GM18508 (cell line): Measurements from ENCODE around the gene TPM4.

Experiments used
- ATAC-seq: cut with Tn5 transposase; IDR thresholded peaks from one replicate; pipeline ENCODE4 v1.9.1; 2021; ENCODE audit warnings: moderate number of reproducible peaks; ENCODE audit not compliant: insufficient read depth, unreplicated experiment

The TPM4 gene

GRCh38 chr19:16041299-16041990 lies 34.9 kb upstream of the TPM4 start:
- ATAC-seq = no peak

- ATAC-seq = no peak
These were observed 34.3 kb upstream of the TPM4 start for GRCh38 chr19:16041991-16042386.

GRCh38 chr19:16042533-16043085 lies 33.7 kb upstream of the TPM4 start:
- no peak for ATAC-seq

GRCh38 chr19:16043156-16043757 lies 33.0 kb upstream of the TPM4 start:
- no peak for ATAC-seq

- ATAC-seq = no peak
These were observed 31.5 kb upstream of the TPM4 start for GRCh38 chr19:16044746-16045145.

- ATAC-seq = no peak
These were observed 31.1 kb upstream of the TPM4 start for GRCh38 chr19:16045171-16045570.

- no peak for ATAC-seq
These were observed 30.4 kb upstream of the TPM4 start for GRCh38 chr19:16045893-16046292.

GRCh38 chr19:16048583-16048982 lies 27.7 kb upstream of the TPM4 start:
- no peak for ATAC-seq

- ATAC-seq = no peak
These were observed 24.9 kb upstream of the TPM4 start for GRCh38 chr19:16051254-16052025.

GRCh38 chr19:16052353-16052752 lies 23.9 kb upstream of the TPM4 start:
- ATAC-seq = no peak

GRCh38 chr19:16057062-16057461 lies 19.2 kb upstream of the TPM4 start:
- ATAC-seq = no peak

- ATAC-seq = no peak
These were observed 16.0 kb upstream of the TPM4 start for GRCh38 chr19:16060294-16060693.

- ATAC-seq = no peak
These were observed 14.4 kb upstream of the TPM4 start for GRCh38 chr19:16061943-16062342.

GRCh38 chr19:16062789-16063188 lies 13.5 kb upstream of the TPM4 start:
- no peak for ATAC-seq

GRCh38 chr19:16064209-16064889 lies 11.9 kb upstream of the TPM4 start:
- no peak for ATAC-seq

GRCh38 chr19:16066611-16067104 lies 9.6 kb upstream of the TPM4 start:
- ATAC-seq = no peak

- ATAC-seq = no peak
These were observed 8.9 kb upstream of the TPM4 start for GRCh38 chr19:16067205-16067938.

- no peak for ATAC-seq
These were observed 7.5 kb upstream of the TPM4 start for GRCh38 chr19:16068696-16069259.

GRCh38 chr19:16069813-16070365 lies 6.4 kb upstream of the TPM4 start:
- no peak for ATAC-seq
